HepG2 (cell line): Measurements from ENCODE around the gene RPS10. TPM values are rescaled to one million over a fixed set of nuclear protein-coding genes. Genes with fewer than 3 reads are reported as not detected.

ENCODE experiments used
- ATAC-seq: fragments of 200-7000 bp; cut with Tn5 transposase; 3 replicates; pipeline ENCODE4 v1.9.1; 2020; ENCODE audit warnings: mild to moderate bottlenecking, moderate library complexity
- BruUV-seq: library from RNA; stranded (reverse); fragments of 400-500 nt; replicated peaks from 2 replicates; lab custom pipeline; 2021; lab: Mats Ljungman, UMichigan
- CTCF ChIA-PET: fragments of 300-600 bp; formaldehyde crosslinking; extraction: SDS; loops from one replicate; lab custom pipeline; 2021; ENCODE audit warnings: low total read pairs, inconsistent platforms, low intra/inter-chr PET ratio; lab: Yijun Ruan, JAX
- POLR2A ChIA-PET: fragments of 350-600 bp; sonication (Branson Sonifier 250); formaldehyde crosslinking; loops from one replicate; lab custom pipeline; 2020; ENCODE audit warnings: antibody characterized with exemption, inconsistent platforms; lab: Yijun Ruan, JAX
- DNase-seq: peaks from one replicate; pipeline ENCODE4 v3.0.0-alpha.2; 2015; ENCODE audit warnings: low spot score
- FAIRE-seq: peaks from 3 replicates; lab custom pipeline; 2011; peaks lifted over from hg19 to GRCh38; lab: Jason Lieb, UNC
- H2AFZ ChIP-seq: one replicate; pipeline ENCODE4 v1.6.1; 2011; ENCODE audit warnings: low read length, inconsistent platforms
- H3K27ac ChIP-seq: fragments of 300-600 bp; 3 replicates; pipeline ENCODE4 v1.8.0; 2011; ENCODE audit warnings: mixed run types, mild to moderate bottlenecking, mixed read lengths, low read length, inconsistent platforms; ENCODE audit not compliant: insufficient read depth; ENCODE audit errors: extremely low read length
- H3K27me3 ChIP-seq, 2 experiments: fragments of 200-600 bp in 1 of 2; 2 replicates in 1 of 2; 3 replicates in 1 of 2; pipeline versions ENCODE4 v1.6.0 to v1.8.0; 2011; ENCODE audit warnings: low read length in 2 of 2, mild to moderate bottlenecking in 2 of 2, moderate library complexity in 2 of 2, inconsistent platforms in 1 of 2; ENCODE audit not compliant: insufficient read depth in 2 of 2, control insufficient read depth in 1 of 2
- H3K36me3 ChIP-seq, 2 experiments: fragments of 200-600 bp in 1 of 2; replicated peaks in 1 of 2; 2 replicates in 1 of 2; 3 replicates in 1 of 2; pipeline versions ENCODE4 v1.5.1 to v1.8.0; 2011; ENCODE audit warnings: low read length in 2 of 2, inconsistent platforms in 1 of 2; ENCODE audit not compliant: insufficient read depth in 2 of 2, control insufficient read depth in 1 of 2
- H3K4me1 ChIP-seq: 2 replicates; pipeline ENCODE4 v1.5.1; 2012; ENCODE audit warnings: low read length, inconsistent platforms; ENCODE audit not compliant: insufficient read depth
- H3K4me2 ChIP-seq: 2 replicates; pipeline ENCODE4 v1.6.0; 2011; ENCODE audit warnings: low read depth, low read length, inconsistent platforms
- H3K4me3 ChIP-seq, 3 experiments: fragments of 200-600 bp in 1 of 3; sonication (generic), shearing (Covaris generic) in 1 of 3; replicated peaks in 1 of 3; 2 replicates each; pipeline ENCODE4 v1.5.1; 2011 to 2016; ENCODE audit warnings: low read length in 3 of 3, inconsistent platforms in 2 of 3, low read depth in 2 of 3, mild to moderate bottlenecking in 2 of 3, control low read depth in 1 of 3, mixed read lengths in 1 of 3; ENCODE audit not compliant: insufficient read depth in 1 of 3
- H3K79me2 ChIP-seq: one replicate; pipeline ENCODE4 v1.6.1; 2011; ENCODE audit warnings: low read length, inconsistent platforms; ENCODE audit not compliant: insufficient read depth
- H3K9ac ChIP-seq: 2 replicates; pipeline ENCODE4 v1.6.0; 2011; ENCODE audit warnings: mild to moderate bottlenecking, low read depth, low read length, inconsistent platforms; ENCODE audit not compliant: insufficient read depth
- H3K9me3 ChIP-seq: 2 replicates; pipeline ENCODE4 v1.5.1; 2012; ENCODE audit warnings: mild to moderate bottlenecking, low read length
- H4K20me1 ChIP-seq: 2 replicates; pipeline ENCODE4 v1.6.0; 2011; ENCODE audit warnings: inconsistent platforms, mild to moderate bottlenecking, low read length, moderate library complexity; ENCODE audit not compliant: insufficient read depth
- ATF7 ChIP-seq, 2 experiments: fragments of 450-650 bp in 1 of 2; sonication (generic) in 1 of 2; formaldehyde crosslinking in 1 of 2; IDR thresholded peaks; 2 replicates each; pipeline versions ENCODE4 v1.4.0 to v1.6.1; 2016 to 2020; ENCODE audit warnings: antibody characterized with exemption in 1 of 2, mild to moderate bottlenecking in 1 of 2, missing genetic modification reagents in 1 of 2
- CENPX ChIP-seq: sonication (generic); formaldehyde crosslinking; IDR thresholded peaks from 2 replicates; pipeline ENCODE4 v1.9.0; 2021; ENCODE audit warnings: mild to moderate bottlenecking, missing genetic modification reagents, moderate library complexity
- FOXP1 ChIP-seq, 2 experiments: fragments of 450-650 bp in 1 of 2; IDR thresholded peaks; 2 replicates each; pipeline ENCODE4 v1.6.1; 2017 to 2018; ENCODE audit warnings: antibody characterized with exemption in 1 of 2
- MAF1 ChIP-seq: sonication (generic); formaldehyde crosslinking; IDR thresholded peaks from 2 replicates; pipeline ENCODE4 v1.5.0; 2020; ENCODE audit warnings: missing genetic modification reagents, borderline replicate concordance
- SNAI1 ChIP-seq: sonication (generic); formaldehyde crosslinking; IDR thresholded peaks from 2 replicates; pipeline ENCODE4 v1.5.0; 2020; ENCODE audit warnings: mild to moderate bottlenecking, missing genetic modification reagents, borderline replicate concordance
- XRCC5 ChIP-seq: fragments of 200-400 bp; formaldehyde crosslinking; optimal IDR thresholded peaks from 2 replicates; pipeline ENCODE3; 2017; ENCODE audit warnings: mild to moderate bottlenecking, low read length
- ZNF263 ChIP-seq: sonication (generic); formaldehyde crosslinking; IDR thresholded peaks from 2 replicates; pipeline ENCODE4 v1.4.0; 2020; ENCODE audit warnings: missing genetic modification reagents
- ZNF264 ChIP-seq: sonication (generic); formaldehyde crosslinking; IDR thresholded peaks from 2 replicates; pipeline ENCODE4 v1.4.0; 2020; ENCODE audit warnings: missing genetic modification reagents
- ZNF350 ChIP-seq: sonication (generic); formaldehyde crosslinking; IDR thresholded peaks from 2 replicates; pipeline ENCODE4 v1.4.0; 2020; ENCODE audit warnings: mild to moderate bottlenecking, low read depth, missing genetic modification reagents, borderline replicate concordance
- ZNF605 ChIP-seq: sonication (generic); formaldehyde crosslinking; IDR thresholded peaks from 2 replicates; pipeline ENCODE4 v1.8.0; 2022; ENCODE audit warnings: mild to moderate bottlenecking, missing genetic modification reagents
- ZNF761 ChIP-seq: sonication (generic); formaldehyde crosslinking; conservative IDR thresholded peaks from 2 replicates; pipeline ENCODE4 v1.4.0; 2020; ENCODE audit warnings: mild to moderate bottlenecking, missing genetic modification reagents
- ZSCAN9 ChIP-seq: IDR thresholded peaks from 2 replicates; pipeline ENCODE4 v1.6.1; 2016; ENCODE audit warnings: borderline replicate concordance
- WGBS: methylation state at CpG from one replicate; pipeline ENCODE4 v1.1.6; 2017; ENCODE audit warnings: low lambda C conversion rate; 5-methylcytosine and 5-hydroxymethylcytosine counted together
- in situ Hi-C: cut with HindIII; loops from 2 replicates; pipeline ENCODE4 v1.10.0; 2017; ENCODE audit warnings: low pct_unique_long_range_greater_than_20kb; ENCODE audit not compliant: extremely low pct_ligation_motif_present
- intact Hi-C: fragments of 100-400 bp; cut with micrococcal nuclease; formaldehyde crosslinking; loops from one replicate; pipeline ENCODE4 v1.10.0; 2022; ENCODE audit not compliant: unreplicated experiment
- polyA plus RNA-seq, 8 experiments: library from polyadenylated mRNA; depleted of rRNA in 3 of 8; stranded (reverse) in 7 of 8; unstranded in 1 of 8; fragments of >200 nt; fragmentation: Illumina TruSeq in 4 of 8; extraction: Trizol in 4 of 8; gene quantifications; 2 replicates each; pipeline versions ENCODE4 v1.2.1 to v1.2.3, GENCODE V29; 2011 to 2016; ENCODE audit warnings: low read depth in 4 of 8, missing spikeins in 1 of 8, mixed read lengths in 1 of 8; ENCODE audit not compliant: insufficient read depth in 1 of 8
- total RNA-seq, 5 experiments: library from RNA; depleted of rRNA; stranded (reverse); fragments of >200 nt; fragmentation: Illumina TruSeq; extraction: Trizol; gene quantifications; 2 replicates each; pipeline ENCODE4 v1.2.3, GENCODE V29; 2016; ENCODE audit warnings: low read depth in 1 of 5
- TF ChIP-seq, protein P1 (sequence below), 2 experiments: sonication (generic) in 1 of 2; formaldehyde crosslinking in 1 of 2; IDR thresholded peaks; 2 replicates each; pipeline versions ENCODE4 v1.4.0 to v1.6.1; 2016 to 2020; ENCODE audit warnings: borderline replicate concordance in 1 of 2, low read depth in 1 of 2, mild to moderate bottlenecking in 1 of 2, missing genetic modification reagents in 1 of 2
- TF ChIP-seq, protein P2 (sequence below): sonication (generic); formaldehyde crosslinking; IDR thresholded peaks from 2 replicates; pipeline ENCODE4 v1.4.0; 2020; ENCODE audit warnings: missing genetic modification reagents; ENCODE audit errors: not compliant biosample characterization
- TF ChIP-seq, protein P3 (sequence below): sonication (generic); formaldehyde crosslinking; IDR thresholded peaks from 2 replicates; pipeline ENCODE4 v1.4.0; 2020; ENCODE audit warnings: low read depth, missing genetic modification reagents

Gene RPS10
- total and polyA plus RNA-seq, 2 of the 13 experiments (the other 11 are each of a cell fraction or from before 2014, with no cell fraction given) = 2,909 to 4,648 TPM

DNA sequence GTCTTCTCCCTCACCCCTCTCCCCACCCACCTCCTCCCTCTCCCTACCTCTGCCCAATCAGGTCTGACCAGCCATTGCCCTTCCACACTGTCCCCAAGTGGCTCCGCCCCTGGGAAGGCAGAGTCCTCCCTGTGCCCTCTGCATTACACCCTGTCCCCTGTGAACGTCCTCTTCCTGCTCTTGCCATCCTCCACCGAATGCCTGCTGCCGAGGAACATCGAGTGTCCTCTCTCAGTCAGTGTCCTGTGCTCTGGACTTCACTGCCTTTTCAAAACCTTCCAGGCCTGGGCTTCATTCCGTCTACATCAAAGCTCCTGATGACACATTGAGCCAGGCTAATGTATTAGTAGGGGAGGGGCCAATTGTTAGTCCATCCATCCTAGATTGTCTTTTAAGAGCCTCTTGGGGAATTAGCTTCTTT, 36.7 kb upstream of the RPS10 start:
- ATAC-seq = peak; percentile 28
- no peak overlapping the region for H2AFZ ChIP-seq
- no peak overlapping the region for H3K27ac ChIP-seq
- H3K4me1 ChIP-seq = peaks cover 48% of the 10 kb centered on the region
- in situ Hi-C loops = loop anchor here (10.0 kb wide), 1 partner anchor 142 kb away; no protein-coding TSS in a partner anchor
- peaks cover 2% of the 10 kb centered on the region; the same call in 1 of the 2 replicates for H4K20me1 ChIP-seq
- peak; percentile 30 for FAIRE-seq
- 0% methylated on average over 6 of the region's 6 CpGs for WGBS
- ChIA-PET POLR2A (interaction anchor here (1.0 to 1.3 kb wide), 3 partner anchors 13 to 147 kb away, joined by 3 read pairs; partner anchors contain the start of gene RPS10), CTCF (interaction anchor here (1.4 kb wide), 1 partner anchor 147 kb away, joined by 3 read pairs; no protein-coding TSS in a partner anchor)
- no peaks in the 10 kb centered on the region for H3K79me2 ChIP-seq
- H3K9me3 ChIP-seq = no peaks in the 10 kb centered on the region
- H3K27me3 ChIP-seq = peaks cover 8 to 30% of the 10 kb centered on the region in 2 experiments; a peak in 4 of 5 replicates
- intact Hi-C loops = loop anchor here (2.0 kb wide), 1 partner anchor 62 kb away; no protein-coding TSS in a partner anchor
- BruUV-seq = no TSS peak
- DNase-seq = peak; percentile 36
- H3K36me3 ChIP-seq = no peaks in the 10 kb centered on the region
- H3K4me3 ChIP-seq = peak overlapping the region in 1 of 3 experiments; percentile 39; a peak in 1 of 6 replicates
- no peak overlapping the region for H3K9ac ChIP-seq
- peak overlapping the region; percentile 67 for H3K4me2 ChIP-seq
- TF ChIP-seq, protein P1, sequence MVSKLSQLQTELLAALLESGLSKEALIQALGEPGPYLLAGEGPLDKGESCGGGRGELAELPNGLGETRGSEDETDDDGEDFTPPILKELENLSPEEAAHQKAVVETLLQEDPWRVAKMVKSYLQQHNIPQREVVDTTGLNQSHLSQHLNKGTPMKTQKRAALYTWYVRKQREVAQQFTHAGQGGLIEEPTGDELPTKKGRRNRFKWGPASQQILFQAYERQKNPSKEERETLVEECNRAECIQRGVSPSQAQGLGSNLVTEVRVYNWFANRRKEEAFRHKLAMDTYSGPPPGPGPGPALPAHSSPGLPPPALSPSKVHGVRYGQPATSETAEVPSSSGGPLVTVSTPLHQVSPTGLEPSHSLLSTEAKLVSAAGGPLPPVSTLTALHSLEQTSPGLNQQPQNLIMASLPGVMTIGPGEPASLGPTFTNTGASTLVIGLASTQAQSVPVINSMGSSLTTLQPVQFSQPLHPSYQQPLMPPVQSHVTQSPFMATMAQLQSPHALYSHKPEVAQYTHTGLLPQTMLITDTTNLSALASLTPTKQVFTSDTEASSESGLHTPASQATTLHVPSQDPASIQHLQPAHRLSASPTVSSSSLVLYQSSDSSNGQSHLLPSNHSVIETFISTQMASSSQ (IDR thresholded peaks at IDR 0.05; ENCODE audit: low read depth) = no peak
- TF ChIP-seq, protein P1 (CRISPR knock-in tag; IDR thresholded peaks at IDR 0.05; ENCODE audit: borderline replicate concordance) = no peak
- no peak for TF ChIP-seq CENPX (CRISPR knock-in tag)
- 0 out of 2 replicates have a peak, but pooled peaks have one; percentile 31 for TF ChIP-seq ZNF350 (CRISPR knock-in tag)
- no peak for TF ChIP-seq ZNF264 (CRISPR knock-in tag)
- TF ChIP-seq FOXP1 (IDR thresholded peaks at IDR 0.05) = no peak
- TF ChIP-seq FOXP1 (CRISPR knock-in tag; IDR thresholded peaks at IDR 0.05) = no peak
- peak; percentile 99 for TF ChIP-seq ZNF263
- TF ChIP-seq, protein P2, sequence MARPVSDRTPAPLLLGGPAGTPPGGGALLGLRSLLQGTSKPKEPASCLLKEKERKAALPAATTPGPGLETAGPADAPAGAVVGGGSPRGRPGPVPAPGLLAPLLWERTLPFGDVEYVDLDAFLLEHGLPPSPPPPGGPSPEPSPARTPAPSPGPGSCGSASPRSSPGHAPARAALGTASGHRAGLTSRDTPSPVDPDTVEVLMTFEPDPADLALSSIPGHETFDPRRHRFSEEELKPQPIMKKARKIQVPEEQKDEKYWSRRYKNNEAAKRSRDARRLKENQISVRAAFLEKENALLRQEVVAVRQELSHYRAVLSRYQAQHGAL (CRISPR knock-in tag) = no peak
- no peak for TF ChIP-seq ZSCAN9 (CRISPR knock-in tag)
- TF ChIP-seq, protein P3, sequence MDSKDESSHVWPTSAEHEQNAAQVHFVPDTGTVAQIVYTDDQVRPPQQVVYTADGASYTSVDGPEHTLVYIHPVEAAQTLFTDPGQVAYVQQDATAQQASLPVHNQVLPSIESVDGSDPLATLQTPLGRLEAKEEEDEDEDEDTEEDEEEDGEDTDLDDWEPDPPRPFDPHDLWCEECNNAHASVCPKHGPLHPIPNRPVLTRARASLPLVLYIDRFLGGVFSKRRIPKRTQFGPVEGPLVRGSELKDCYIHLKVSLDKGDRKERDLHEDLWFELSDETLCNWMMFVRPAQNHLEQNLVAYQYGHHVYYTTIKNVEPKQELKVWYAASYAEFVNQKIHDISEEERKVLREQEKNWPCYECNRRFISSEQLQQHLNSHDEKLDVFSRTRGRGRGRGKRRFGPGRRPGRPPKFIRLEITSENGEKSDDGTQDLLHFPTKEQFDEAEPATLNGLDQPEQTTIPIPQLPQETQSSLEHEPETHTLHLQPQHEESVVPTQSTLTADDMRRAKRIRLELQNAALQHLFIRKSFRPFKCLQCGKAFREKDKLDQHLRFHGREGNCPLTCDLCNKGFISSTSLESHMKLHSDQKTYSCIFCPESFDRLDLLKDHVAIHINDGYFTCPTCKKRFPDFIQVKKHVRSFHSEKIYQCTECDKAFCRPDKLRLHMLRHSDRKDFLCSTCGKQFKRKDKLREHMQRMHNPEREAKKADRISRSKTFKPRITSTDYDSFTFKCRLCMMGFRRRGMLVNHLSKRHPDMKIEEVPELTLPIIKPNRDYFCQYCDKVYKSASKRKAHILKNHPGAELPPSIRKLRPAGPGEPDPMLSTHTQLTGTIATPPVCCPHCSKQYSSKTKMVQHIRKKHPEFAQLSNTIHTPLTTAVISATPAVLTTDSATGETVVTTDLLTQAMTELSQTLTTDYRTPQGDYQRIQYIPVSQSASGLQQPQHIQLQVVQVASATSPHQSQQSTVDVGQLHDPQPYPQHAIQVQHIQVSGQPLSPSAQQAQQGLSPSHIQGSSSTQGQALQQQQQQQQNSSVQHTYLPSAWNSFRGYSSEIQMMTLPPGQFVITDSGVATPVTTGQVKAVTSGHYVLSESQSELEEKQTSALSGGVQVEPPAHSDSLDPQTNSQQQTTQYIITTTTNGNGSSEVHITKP (CRISPR knock-in tag) = no peak
- no peak for TF ChIP-seq MAF1 (CRISPR knock-in tag)
- no peak for TF ChIP-seq ZNF761 (CRISPR knock-in tag)
- TF ChIP-seq ZNF605 (CRISPR knock-in tag) = 0 out of 2 replicates have a peak, but pooled peaks have one; percentile 21
- TF ChIP-seq XRCC5 = peak; percentile 23
- no peak for TF ChIP-seq ATF7 (IDR thresholded peaks at IDR 0.05)
- no peak for TF ChIP-seq ATF7 (CRISPR knock-in tag; IDR thresholded peaks at IDR 0.05)
- no peak for TF ChIP-seq SNAI1 (CRISPR knock-in tag)
